HG02678 (cell line): ENCODE data around the gene ASH1L.

Experiments used
- ATAC-seq: cut with Tn5 transposase; IDR thresholded peaks from one replicate; pipeline ENCODE4 v1.9.1; 2021; ENCODE audit warnings: mild to moderate bottlenecking, moderate library complexity; ENCODE audit not compliant: unreplicated experiment

Gene ASH1L

DNA sequence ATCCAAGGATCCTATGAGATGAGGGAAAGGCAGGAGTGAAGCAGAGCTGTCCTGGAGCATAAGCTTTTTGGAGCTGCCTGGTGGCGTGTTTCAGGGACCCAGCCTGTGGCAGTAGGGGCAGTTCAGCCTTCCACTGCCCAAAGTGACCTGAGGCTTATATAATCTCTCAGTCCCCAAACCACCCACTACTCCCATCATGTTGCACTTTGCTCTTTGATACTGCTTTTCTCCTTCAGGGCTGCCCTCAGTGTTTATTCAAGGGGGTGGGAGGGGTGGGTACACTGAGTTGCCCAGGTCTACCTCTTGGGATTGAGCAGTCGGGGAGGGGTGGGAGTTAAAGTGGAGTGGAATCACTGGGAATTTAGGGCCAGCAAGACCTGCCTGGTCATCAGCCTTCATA lies 276.1 kb downstream of the ASH1L start:
- ATAC-seq: no peak

DNA sequence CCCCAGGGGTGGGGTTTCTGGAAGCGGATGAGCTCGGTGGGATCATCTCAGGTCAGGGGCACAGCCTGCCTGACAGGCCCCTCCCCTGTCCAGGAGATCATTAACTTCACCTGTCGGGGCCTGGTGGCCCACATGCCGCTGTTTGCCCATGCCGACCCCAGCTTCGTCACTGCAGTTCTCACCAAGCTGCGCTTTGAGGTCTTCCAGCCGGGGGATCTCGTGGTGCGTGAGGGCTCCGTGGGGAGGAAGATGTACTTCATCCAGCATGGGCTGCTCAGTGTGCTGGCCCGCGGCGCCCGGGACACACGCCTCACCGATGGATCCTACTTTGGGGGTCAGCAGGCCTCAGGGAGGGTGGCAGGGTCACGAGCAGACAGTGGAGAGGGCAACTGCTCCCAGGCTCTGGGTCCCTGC lies 277.0 kb downstream of the ASH1L start:
- ATAC-seq: no peak
